Measurements from ENCODE around the gene ASAP3. TPM values are rescaled to one million over a fixed set of nuclear protein-coding genes. Genes with fewer than 3 reads are reported as not detected.

The ASAP3 gene
- total and polyA plus RNA-seq, 2 experiments from 2014 or later, result 28.0 to 98.2 TPM

DNA sequence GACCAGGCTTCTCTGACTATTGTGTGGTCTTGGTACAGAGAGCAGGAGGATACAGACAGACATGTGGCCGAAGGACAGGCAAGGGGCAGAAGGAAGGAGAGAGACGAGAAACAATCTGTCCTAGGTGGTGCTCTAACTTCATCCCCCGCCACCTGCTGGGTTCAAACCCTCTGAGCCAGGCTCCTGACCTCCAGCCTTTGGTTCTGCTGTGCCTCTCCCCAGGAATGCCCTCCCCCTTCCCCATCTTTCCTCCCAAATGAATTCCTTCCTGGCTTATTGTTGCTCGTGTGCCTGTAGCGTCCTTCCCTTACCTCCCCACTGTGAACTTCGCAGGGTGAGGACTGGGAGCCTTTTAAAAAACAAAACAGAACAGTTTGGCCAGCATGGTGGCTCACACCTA, 64.8 kb downstream of the ASAP3 start:
- no peaks in the 10 kb centered on the region for H3K9me3 Mint-ChIP-seq
- peaks cover 28% of the 10 kb centered on the region for H4K20me1 ChIP-seq (replicated peaks; ENCODE audit: insufficient read depth)
- H3K4me1 ChIP-seq (ENCODE audit: insufficient read depth), result no peaks in the 10 kb centered on the region
- no peak overlapping the region for H3K27ac Mint-ChIP-seq
- H3K4me1 Mint-ChIP-seq, result peaks cover 7% of the 10 kb centered on the region; the same call in 2 of the 3 replicates
- peaks cover 96% of the 10 kb centered on the region for H3K27me3 Mint-ChIP-seq (ENCODE audit: insufficient read depth, low read depth, poor library complexity)
- H3K36me3 Mint-ChIP-seq (ENCODE audit: low read depth), result no peaks in the 10 kb centered on the region
- H3K27me3 ChIP-seq (ENCODE audit: insufficient read depth), result peaks cover 100% of the 10 kb centered on the region
- H2AFZ ChIP-seq, result no peak overlapping the region
- H3K36me3 ChIP-seq (ENCODE audit: insufficient read depth), result no peaks in the 10 kb centered on the region
- peak; percentile 55 for ATAC-seq
- no peaks in the 10 kb centered on the region for H3K9me2 ChIP-seq (ENCODE audit: insufficient read depth)
- H3K27ac ChIP-seq (ENCODE audit: low read depth), result no peak overlapping the region
- H3F3A ChIP-seq (replicated peaks; ENCODE audit: low read depth), result 0 out of 2 replicates have a peak, but pooled peaks cover 7% of the 10 kb centered on the region
- no peak overlapping the region for H3K4me2 ChIP-seq
- no peak overlapping the region for H3K4me3 Mint-ChIP-seq
- no peak overlapping the region for H3K4me3 ChIP-seq
- DNase-seq (ENCODE audit: low spot score), result peak; percentile 74
- TF ChIP-seq ETS1 (IDR thresholded peaks at IDR 0.05), result no peak
- peak; percentile 21; the same call in 1 of the 2 replicates for TF ChIP-seq POLR2AphosphoS5 (IDR thresholded peaks at IDR 0.05; ENCODE audit: low read depth)
- no peaks in the 10 kb centered on the region for H3K79me2 ChIP-seq (replicated peaks; ENCODE audit: insufficient read depth)

DNA sequence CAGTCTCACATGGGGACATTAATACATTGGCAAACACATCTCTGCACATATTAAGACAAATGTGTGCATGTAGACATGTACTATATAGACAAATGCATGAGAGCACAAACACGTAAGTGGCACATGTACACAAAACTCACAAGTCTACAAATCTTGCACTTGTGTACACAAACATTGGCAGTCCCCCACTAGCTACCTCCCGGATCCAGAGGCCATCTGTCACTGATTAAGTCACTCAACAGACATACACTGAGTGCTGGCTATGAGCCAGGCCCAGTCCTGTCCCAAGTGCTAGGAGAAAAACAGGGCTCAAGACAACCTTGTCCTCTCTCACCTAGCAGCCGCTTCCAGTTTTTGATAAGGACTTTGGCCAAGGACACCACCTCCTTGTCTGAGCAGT, 66.4 kb downstream of the ASAP3 start:
- no peaks in the 10 kb centered on the region for H3K4me1 ChIP-seq (ENCODE audit: insufficient read depth)
- Mint-ChIP-seq H3K27ac (no peak overlapping the region), H3K4me1 (peaks cover 5% of the 10 kb centered on the region; the same call in 1 of the 3 replicates), H3K9me3 (no peaks in the 10 kb centered on the region), H3K27me3 (ENCODE audit: insufficient read depth, low read depth, poor library complexity) (peaks cover 83% of the 10 kb centered on the region), H3K4me3 (no peak overlapping the region), H3K36me3 (ENCODE audit: low read depth) (no peaks in the 10 kb centered on the region)
- H3K79me2 ChIP-seq (replicated peaks; ENCODE audit: insufficient read depth), result no peaks in the 10 kb centered on the region
- H3F3A ChIP-seq (replicated peaks; ENCODE audit: low read depth), result no peaks in the 10 kb centered on the region
- H3K36me3 ChIP-seq (ENCODE audit: insufficient read depth), result no peaks in the 10 kb centered on the region
- H3K27me3 ChIP-seq (ENCODE audit: insufficient read depth), result peaks cover 99% of the 10 kb centered on the region
- no peak overlapping the region for H3K4me2 ChIP-seq
- no peak overlapping the region for H3K4me3 ChIP-seq
- ATAC-seq, result no peak
- no peak overlapping the region for H2AFZ ChIP-seq
- H4K20me1 ChIP-seq (replicated peaks; ENCODE audit: insufficient read depth), result peaks cover 19% of the 10 kb centered on the region
- no peak overlapping the region for H3K27ac ChIP-seq (ENCODE audit: low read depth)
- DNase-seq (ENCODE audit: low spot score), result no peak
- H3K9me2 ChIP-seq (ENCODE audit: insufficient read depth), result no peaks in the 10 kb centered on the region
- TF ChIP-seq NANOG (IDR thresholded peaks at IDR 0.05; ENCODE audit: borderline replicate concordance) (no peak), ZNF331 (CRISPR knock-in tag; IDR thresholded peaks at IDR 0.05; ENCODE audit: low read depth) (no peak), EZH2 (IDR thresholded peaks at IDR 0.05; ENCODE audit: low read depth, unreplicated experiment) (no peak), ZNF114 (CRISPR knock-in tag; IDR thresholded peaks at IDR 0.05) (no peak), POLR2AphosphoS5 (IDR thresholded peaks at IDR 0.05; ENCODE audit: low read depth) (no peak), ETS1 (IDR thresholded peaks at IDR 0.05) (no peak), CREB1 (CRISPR knock-in tag; IDR thresholded peaks at IDR 0.05; ENCODE audit: low read depth) (no peak), JUNB (IDR thresholded peaks at IDR 0.05; ENCODE audit: unreplicated experiment) (no peak), EZH2phosphoT487 (IDR thresholded peaks at IDR 0.05; ENCODE audit: unreplicated experiment) (no peak), STAT1 (IDR thresholded peaks at IDR 0.05; ENCODE audit: unreplicated experiment) (no peak)
- TF ChIP-seq, protein P1, sequence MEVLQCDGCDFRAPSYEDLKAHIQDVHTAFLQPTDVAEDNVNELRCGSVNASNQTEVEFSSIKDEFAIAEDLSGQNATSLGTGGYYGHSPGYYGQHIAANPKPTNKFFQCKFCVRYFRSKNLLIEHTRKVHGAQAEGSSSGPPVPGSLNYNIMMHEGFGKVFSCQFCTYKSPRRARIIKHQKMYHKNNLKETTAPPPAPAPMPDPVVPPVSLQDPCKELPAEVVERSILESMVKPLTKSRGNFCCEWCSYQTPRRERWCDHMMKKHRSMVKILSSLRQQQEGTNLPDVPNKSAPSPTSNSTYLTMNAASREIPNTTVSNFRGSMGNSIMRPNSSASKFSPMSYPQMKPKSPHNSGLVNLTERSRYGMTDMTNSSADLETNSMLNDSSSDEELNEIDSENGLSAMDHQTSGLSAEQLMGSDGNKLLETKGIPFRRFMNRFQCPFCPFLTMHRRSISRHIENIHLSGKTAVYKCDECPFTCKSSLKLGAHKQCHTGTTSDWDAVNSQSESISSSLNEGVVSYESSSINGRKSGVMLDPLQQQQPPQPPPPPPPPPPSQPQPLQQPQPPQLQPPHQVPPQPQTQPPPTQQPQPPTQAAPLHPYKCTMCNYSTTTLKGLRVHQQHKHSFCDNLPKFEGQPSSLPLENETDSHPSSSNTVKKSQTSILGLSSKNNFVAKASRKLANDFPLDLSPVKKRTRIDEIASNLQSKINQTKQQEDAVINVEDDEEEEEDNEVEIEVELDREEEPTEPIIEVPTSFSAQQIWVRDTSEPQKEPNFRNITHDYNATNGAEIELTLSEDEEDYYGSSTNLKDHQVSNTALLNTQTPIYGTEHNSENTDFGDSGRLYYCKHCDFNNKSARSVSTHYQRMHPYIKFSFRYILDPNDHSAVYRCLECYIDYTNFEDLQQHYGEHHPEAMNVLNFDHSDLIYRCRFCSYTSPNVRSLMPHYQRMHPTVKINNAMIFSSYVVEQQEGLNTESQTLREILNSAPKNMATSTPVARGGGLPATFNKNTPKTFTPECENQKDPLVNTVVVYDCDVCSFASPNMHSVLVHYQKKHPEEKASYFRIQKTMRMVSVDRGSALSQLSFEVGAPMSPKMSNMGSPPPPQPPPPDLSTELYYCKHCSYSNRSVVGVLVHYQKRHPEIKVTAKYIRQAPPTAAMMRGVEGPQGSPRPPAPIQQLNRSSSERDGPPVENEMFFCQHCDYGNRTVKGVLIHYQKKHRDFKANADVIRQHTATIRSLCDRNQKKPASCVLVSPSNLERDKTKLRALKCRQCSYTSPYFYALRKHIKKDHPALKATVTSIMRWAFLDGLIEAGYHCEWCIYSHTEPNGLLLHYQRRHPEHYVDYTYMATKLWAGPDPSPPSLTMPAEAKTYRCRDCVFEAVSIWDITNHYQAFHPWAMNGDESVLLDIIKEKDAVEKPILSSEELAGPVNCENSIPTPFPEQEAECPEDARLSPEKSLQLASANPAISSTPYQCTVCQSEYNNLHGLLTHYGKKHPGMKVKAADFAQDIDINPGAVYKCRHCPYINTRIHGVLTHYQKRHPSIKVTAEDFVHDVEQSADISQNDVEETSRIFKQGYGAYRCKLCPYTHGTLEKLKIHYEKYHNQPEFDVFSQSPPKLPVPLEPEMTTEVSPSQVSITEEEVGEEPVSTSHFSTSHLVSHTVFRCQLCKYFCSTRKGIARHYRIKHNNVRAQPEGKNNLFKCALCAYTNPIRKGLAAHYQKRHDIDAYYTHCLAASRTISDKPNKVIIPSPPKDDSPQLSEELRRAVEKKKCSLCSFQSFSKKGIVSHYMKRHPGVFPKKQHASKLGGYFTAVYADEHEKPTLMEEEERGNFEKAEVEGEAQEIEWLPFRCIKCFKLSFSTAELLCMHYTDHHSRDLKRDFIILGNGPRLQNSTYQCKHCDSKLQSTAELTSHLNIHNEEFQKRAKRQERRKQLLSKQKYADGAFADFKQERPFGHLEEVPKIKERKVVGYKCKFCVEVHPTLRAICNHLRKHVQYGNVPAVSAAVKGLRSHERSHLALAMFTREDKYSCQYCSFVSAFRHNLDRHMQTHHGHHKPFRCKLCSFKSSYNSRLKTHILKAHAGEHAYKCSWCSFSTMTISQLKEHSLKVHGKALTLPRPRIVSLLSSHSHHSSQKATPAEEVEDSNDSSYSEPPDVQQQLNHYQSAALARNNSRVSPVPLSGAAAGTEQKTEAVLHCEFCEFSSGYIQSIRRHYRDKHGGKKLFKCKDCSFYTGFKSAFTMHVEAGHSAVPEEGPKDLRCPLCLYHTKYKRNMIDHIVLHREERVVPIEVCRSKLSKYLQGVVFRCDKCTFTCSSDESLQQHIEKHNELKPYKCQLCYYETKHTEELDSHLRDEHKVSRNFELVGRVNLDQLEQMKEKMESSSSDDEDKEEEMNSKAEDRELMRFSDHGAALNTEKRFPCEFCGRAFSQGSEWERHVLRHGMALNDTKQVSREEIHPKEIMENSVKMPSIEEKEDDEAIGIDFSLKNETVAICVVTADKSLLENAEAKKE (CRISPR knock-in tag; IDR thresholded peaks at IDR 0.05), result no peak
- TF ChIP-seq, protein P2, sequence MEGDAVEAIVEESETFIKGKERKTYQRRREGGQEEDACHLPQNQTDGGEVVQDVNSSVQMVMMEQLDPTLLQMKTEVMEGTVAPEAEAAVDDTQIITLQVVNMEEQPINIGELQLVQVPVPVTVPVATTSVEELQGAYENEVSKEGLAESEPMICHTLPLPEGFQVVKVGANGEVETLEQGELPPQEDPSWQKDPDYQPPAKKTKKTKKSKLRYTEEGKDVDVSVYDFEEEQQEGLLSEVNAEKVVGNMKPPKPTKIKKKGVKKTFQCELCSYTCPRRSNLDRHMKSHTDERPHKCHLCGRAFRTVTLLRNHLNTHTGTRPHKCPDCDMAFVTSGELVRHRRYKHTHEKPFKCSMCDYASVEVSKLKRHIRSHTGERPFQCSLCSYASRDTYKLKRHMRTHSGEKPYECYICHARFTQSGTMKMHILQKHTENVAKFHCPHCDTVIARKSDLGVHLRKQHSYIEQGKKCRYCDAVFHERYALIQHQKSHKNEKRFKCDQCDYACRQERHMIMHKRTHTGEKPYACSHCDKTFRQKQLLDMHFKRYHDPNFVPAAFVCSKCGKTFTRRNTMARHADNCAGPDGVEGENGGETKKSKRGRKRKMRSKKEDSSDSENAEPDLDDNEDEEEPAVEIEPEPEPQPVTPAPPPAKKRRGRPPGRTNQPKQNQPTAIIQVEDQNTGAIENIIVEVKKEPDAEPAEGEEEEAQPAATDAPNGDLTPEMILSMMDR (conservative IDR thresholded peaks at IDR 0.05; ENCODE audit: low read depth in 2 of 2), result no peak
